ENCODE data around the gene SLC22A3. TPM values are rescaled to one million over a fixed set of nuclear protein-coding genes. Genes with fewer than 3 reads are reported as not detected.
"Not testable (repeated sequence)": the region's sequence is repeated elsewhere in the genome, so short reads cannot be mapped to it uniquely, and the experiment has no call there.

Gene SLC22A3
- total RNA-seq, 1 experiment from 2014 or later, result 0.07 TPM

- H3K9me3 ChIP-seq (ENCODE audit: control insufficient read depth in 1 of 2, insufficient read depth in 1 of 2, low read depth in 1 of 2, low read length in 2 of 2); H3K36me3 ChIP-seq (ENCODE audit: control insufficient read depth in 1 of 2, insufficient read depth in 2 of 2, low read length in 2 of 2); ATAC-seq; H3K4me3 ChIP-seq (replicated peaks in 1 of 2; ENCODE audit: low read depth in 1 of 2, low read length in 2 of 2); H3K9ac ChIP-seq (ENCODE audit: low read length); BruUV-seq (replicated peaks); POLR2A ChIA-PET; H3K4me2 ChIP-seq (ENCODE audit: low read length); RAD21 ChIA-PET (ENCODE audit: low non-redundant PET in 1 of 2, low total read pairs in 2 of 2, uncharacterized antibody in 2 of 2, unreplicated experiment in 2 of 2); DNase-seq (ENCODE audit: low read depth, low spot score); intact Hi-C loops (cut with micrococcal nuclease); H3K27me3 ChIP-seq (ENCODE audit: insufficient read depth, low read length); H4K20me1 ChIP-seq (ENCODE audit: insufficient read depth); H2AFZ ChIP-seq (ENCODE audit: low read depth, low read length, poor library complexity, severe bottlenecking); H3K4me1 ChIP-seq (ENCODE audit: control insufficient read depth in 1 of 2, insufficient read depth in 2 of 2, low read length in 2 of 2); H3K79me2 ChIP-seq (ENCODE audit: insufficient read depth, low read length); H3K27ac ChIP-seq (ENCODE audit: low read depth, low read length); H3K9me2 ChIP-seq (ENCODE audit: insufficient read depth): not testable (repeated sequence)
- CTCF ChIA-PET, result interaction anchor here (0.9 kb wide), 1 partner anchor 43 kb away, joined by 3 read pairs; no protein-coding TSS in a partner anchor
Measured at GRCh38 chr6:160477072-160477471, 128.9 kb downstream of the SLC22A3 start.

- no peaks in the 10 kb centered on the region for H4K20me1 ChIP-seq (ENCODE audit: insufficient read depth)
- ChIA-PET POLR2A (no interaction called here), CTCF (no interaction called here), RAD21 (ENCODE audit: low non-redundant PET in 1 of 2, low total read pairs in 2 of 2, uncharacterized antibody in 2 of 2, unreplicated experiment in 2 of 2) (no interaction called here)
- no peak for DNase-seq (ENCODE audit: low read depth, low spot score)
- no peak overlapping the region for H2AFZ ChIP-seq (ENCODE audit: low read depth, low read length, poor library complexity, severe bottlenecking)
- no peaks in the 10 kb centered on the region; a peak in 1 of 4 replicates for H3K9me3 ChIP-seq (ENCODE audit: control insufficient read depth in 1 of 2, insufficient read depth in 1 of 2, low read depth in 1 of 2, low read length in 2 of 2)
- intact Hi-C loops (cut with micrococcal nuclease), result no loop called here
- H3K4me2 ChIP-seq (ENCODE audit: low read length), result no peak overlapping the region
- H3K9ac ChIP-seq (ENCODE audit: low read length), result no peak overlapping the region
- peaks cover 5% of the 10 kb centered on the region; the same call in 1 of the 2 replicates for H3K27me3 ChIP-seq (ENCODE audit: insufficient read depth, low read length)
- no peaks in the 10 kb centered on the region for H3K4me1 ChIP-seq (ENCODE audit: control insufficient read depth in 1 of 2, insufficient read depth in 2 of 2, low read length in 2 of 2)
- H3K36me3 ChIP-seq (ENCODE audit: control insufficient read depth in 1 of 2, insufficient read depth in 2 of 2, low read length in 2 of 2), result no peaks in the 10 kb centered on the region
- H3K4me3 ChIP-seq (replicated peaks in 1 of 2; ENCODE audit: low read depth in 1 of 2, low read length in 2 of 2), result no peak overlapping the region
- H3K27ac ChIP-seq (ENCODE audit: low read depth, low read length), result no peak overlapping the region
- H3K79me2 ChIP-seq (ENCODE audit: insufficient read depth, low read length), result no peaks in the 10 kb centered on the region
- H3K9me2 ChIP-seq (ENCODE audit: insufficient read depth), result no peaks in the 10 kb centered on the region
- no TSS peak for BruUV-seq (replicated peaks)
- ATAC-seq, result no peak
- no peak for TF ChIP-seq TCF7L2 (IDR thresholded peaks at IDR 0.05; ENCODE audit: borderline replicate concordance, extremely low read depth, insufficient read depth, insufficient read length)
- no peak for TF ChIP-seq REST (IDR thresholded peaks at IDR 0.05; ENCODE audit: low read depth)
- TF ChIP-seq ZNF274 (IDR thresholded peaks at IDR 0.05; ENCODE audit: low read depth, low read length), result no peak
- TF ChIP-seq, protein P1, sequence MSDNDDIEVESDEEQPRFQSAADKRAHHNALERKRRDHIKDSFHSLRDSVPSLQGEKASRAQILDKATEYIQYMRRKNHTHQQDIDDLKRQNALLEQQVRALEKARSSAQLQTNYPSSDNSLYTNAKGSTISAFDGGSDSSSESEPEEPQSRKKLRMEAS (IDR thresholded peaks at IDR 0.05), result no peak
- no peak for TF ChIP-seq YY1 (IDR thresholded peaks at IDR 0.05; ENCODE audit: extremely low read depth, insufficient replicate concordance, low read depth, low read length)
- no peak for TF ChIP-seq ZFX (IDR thresholded peaks at IDR 0.05)
- no peak for TF ChIP-seq SIN3A (IDR thresholded peaks at IDR 0.05; ENCODE audit: low read depth)
- no peak for TF ChIP-seq ZBTB33 (IDR thresholded peaks at IDR 0.05; ENCODE audit: extremely low read depth, insufficient replicate concordance, low read length)
- no peak for TF ChIP-seq EGR1 (IDR thresholded peaks at IDR 0.05; ENCODE audit: low read depth)
- TF ChIP-seq CBX3 (IDR thresholded peaks at IDR 0.05; ENCODE audit: low read depth), result no peak
- TF ChIP-seq CTCF (IDR thresholded peaks at IDR 0.05 in 2 of 3, conservative IDR thresholded peaks at IDR 0.05 in 1 of 3; ENCODE audit: borderline replicate concordance in 1 of 3, insufficient read depth in 1 of 3, low read depth in 2 of 3, low read length in 2 of 3), result no peak
- no peak for TF ChIP-seq SRF (IDR thresholded peaks at IDR 0.05; ENCODE audit: low read depth)
Measured at GRCh38 chr6:160477901-160478300, 129.7 kb downstream of the SLC22A3 start.
